ENCODE results near the gene GRIK4. TPM values are rescaled to one million over a fixed set of nuclear protein-coding genes. Genes with fewer than 3 reads are reported as not detected.
A peak's percentile ranks its signal among the peaks of the same experiment; 100 is the strongest.

GRIK4 gene
- total and polyA plus RNA-seq, 2 experiments from 2014 or later: 0.28 to 0.45 TPM

GRCh38 chr11:120919566-120919965 is 408.0 kb downstream of the GRIK4 start:
- TF ChIP-seq CTCF (IDR thresholded peaks at IDR 0.05; ENCODE audit: low read depth, low read length): no peak
- no peak for DNase-seq (ENCODE audit: low read depth in 1 of 2, low spot score in 1 of 2)
- H3K4me1 ChIP-seq (ENCODE audit: low read depth): no peaks in the 10 kb centered on the region
- H3K27me3 ChIP-seq: peaks cover 11% of the 10 kb centered on the region
- H3K4me3 ChIP-seq: no peak overlapping the region
- no peak overlapping the region for H3K27ac ChIP-seq
- H3K36me3 ChIP-seq: no peaks in the 10 kb centered on the region
- no peaks in the 10 kb centered on the region for H3K9me3 ChIP-seq (ENCODE audit: low read depth)

DNA sequence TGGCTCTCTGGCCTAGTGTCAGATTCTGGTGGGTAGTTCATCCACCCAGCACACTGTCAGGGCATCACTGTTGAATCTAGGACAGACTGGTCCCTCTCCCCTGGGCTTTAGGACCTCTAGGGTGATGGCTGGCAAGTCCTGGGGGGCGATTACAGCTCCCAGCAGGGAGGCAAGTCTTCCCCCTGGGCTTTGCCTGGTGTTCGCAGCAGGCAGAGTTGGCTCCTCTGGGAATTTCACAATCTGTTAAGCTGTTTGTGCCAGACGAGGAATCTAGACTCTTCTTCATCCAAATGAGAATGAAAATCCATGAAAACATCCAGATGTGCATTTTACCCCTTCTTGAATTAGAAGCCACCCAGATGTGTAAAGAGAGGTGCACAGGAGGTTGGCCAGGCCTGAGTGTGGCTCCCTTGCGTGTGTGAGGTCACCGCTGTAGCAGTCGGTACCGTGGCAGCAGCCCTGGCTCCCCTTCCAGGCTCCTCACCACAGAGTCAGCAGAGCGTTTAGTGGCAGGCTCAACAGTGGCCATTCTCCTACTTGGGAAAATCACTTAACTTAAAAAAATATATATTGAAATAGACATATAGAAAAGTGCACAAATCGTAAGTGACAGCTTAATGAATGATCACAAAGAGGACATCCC is 412.4 kb downstream of the GRIK4 start:
- Histone ChIP-seq H3K4me1 (ENCODE audit: low read depth) (no peaks in the 10 kb centered on the region), H3K27me3 (no peaks in the 10 kb centered on the region), H3K27ac (no peak overlapping the region), H3K36me3 (no peaks in the 10 kb centered on the region), H3K4me3 (no peak overlapping the region), H3K9me3 (ENCODE audit: low read depth) (no peaks in the 10 kb centered on the region)
- no peak for TF ChIP-seq CTCF (IDR thresholded peaks at IDR 0.05; ENCODE audit: low read depth, low read length)
- DNase-seq (ENCODE audit: low read depth in 1 of 2, low spot score in 1 of 2): no peak

DNA sequence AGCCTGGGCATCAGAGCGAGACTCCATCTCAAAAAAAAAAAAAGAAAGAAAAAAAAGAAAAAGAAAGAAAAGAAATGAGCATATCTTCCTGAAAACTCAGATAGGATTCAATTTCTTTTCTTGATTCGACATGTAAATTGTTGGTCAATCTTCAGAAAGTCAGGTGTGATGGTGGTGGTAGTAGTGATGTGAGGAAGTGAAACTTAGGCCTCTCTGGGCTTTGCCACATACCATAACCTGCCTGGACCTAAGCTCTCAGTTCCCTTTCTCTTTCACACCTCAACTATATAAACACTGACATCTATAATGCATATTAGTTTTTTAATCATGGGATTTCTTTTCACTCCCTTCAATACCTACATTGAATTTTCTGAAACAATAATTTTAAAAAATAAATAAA is 414.4 kb downstream of the GRIK4 start:
- Histone ChIP-seq H3K4me1 (ENCODE audit: low read depth) (no peaks in the 10 kb centered on the region), H3K27ac (no peak overlapping the region), H3K27me3 (no peaks in the 10 kb centered on the region), H3K9me3 (ENCODE audit: low read depth) (no peaks in the 10 kb centered on the region), H3K36me3 (no peaks in the 10 kb centered on the region), H3K4me3 (no peak overlapping the region)
- TF ChIP-seq CTCF (IDR thresholded peaks at IDR 0.05; ENCODE audit: low read depth, low read length): no peak
- DNase-seq (ENCODE audit: low read depth in 1 of 2, low spot score in 1 of 2): no peak

- H3K4me3 ChIP-seq: no peak overlapping the region
- DNase-seq (ENCODE audit: low read depth in 1 of 2, low spot score in 1 of 2): peak in 1 of 2 donors; percentile 52
- no peak for TF ChIP-seq CTCF (IDR thresholded peaks at IDR 0.05; ENCODE audit: low read depth, low read length)
- H3K4me1 ChIP-seq (ENCODE audit: low read depth): peaks cover 7% of the 10 kb centered on the region
- H3K27me3 ChIP-seq: no peaks in the 10 kb centered on the region
- H3K27ac ChIP-seq: no peak overlapping the region
- no peaks in the 10 kb centered on the region for H3K9me3 ChIP-seq (ENCODE audit: low read depth)
- H3K36me3 ChIP-seq: no peaks in the 10 kb centered on the region
These were observed 417.1 kb downstream of the GRIK4 start for GRCh38 chr11:120928627-120929026.

GRCh38 chr11:120929090-120929489 is 417.5 kb downstream of the GRIK4 start:
- no peak for DNase-seq (ENCODE audit: low read depth in 1 of 2, low spot score in 1 of 2)
- no peak for TF ChIP-seq CTCF (IDR thresholded peaks at IDR 0.05; ENCODE audit: low read depth, low read length)

More at GRCh38 chr11:120929090-120929489, 417.5 kb downstream of the GRIK4 start:
- no peak overlapping the region for H3K4me3 ChIP-seq
- no peaks in the 10 kb centered on the region for H3K9me3 ChIP-seq (ENCODE audit: low read depth)
- no peaks in the 10 kb centered on the region for H3K36me3 ChIP-seq
- no peak overlapping the region for H3K27ac ChIP-seq
- no peaks in the 10 kb centered on the region for H3K27me3 ChIP-seq
- H3K4me1 ChIP-seq (ENCODE audit: low read depth): peaks cover 7% of the 10 kb centered on the region
